HG03060 (cell line): ENCODE measurements around the gene TMEM238.

Experiments
- ATAC-seq: cut with Tn5 transposase; IDR thresholded peaks from one replicate; pipeline ENCODE4 v1.9.1; 2021; ENCODE audit warnings: low read depth, moderate number of reproducible peaks; ENCODE audit not compliant: unreplicated experiment

Gene TMEM238

GRCh38 chr19:55382013-55382412 lies 2.1 kb downstream of the TMEM238 start:
- ATAC-seq = no peak

DNA sequence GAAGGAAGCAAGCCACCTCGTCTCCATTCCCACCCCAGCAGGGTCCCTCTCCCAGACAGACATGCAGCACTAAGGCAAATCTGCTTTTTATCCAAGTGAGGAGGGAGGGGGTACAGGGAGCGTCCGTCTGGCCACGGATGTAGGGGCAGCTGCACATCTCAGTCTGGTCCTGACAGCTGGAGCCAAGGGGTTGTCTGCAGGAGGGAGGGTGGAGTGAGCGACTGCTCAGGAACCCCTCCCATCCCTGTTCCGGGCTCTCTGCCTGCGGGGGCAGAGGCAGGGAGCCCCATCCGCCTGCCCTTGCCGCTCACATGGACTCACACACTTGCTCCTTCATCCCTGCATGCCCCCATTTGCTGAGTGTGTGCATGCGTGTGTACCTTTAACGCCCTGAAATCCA lies 4.9 kb downstream of the TMEM238 start:
- ATAC-seq = no peak

DNA sequence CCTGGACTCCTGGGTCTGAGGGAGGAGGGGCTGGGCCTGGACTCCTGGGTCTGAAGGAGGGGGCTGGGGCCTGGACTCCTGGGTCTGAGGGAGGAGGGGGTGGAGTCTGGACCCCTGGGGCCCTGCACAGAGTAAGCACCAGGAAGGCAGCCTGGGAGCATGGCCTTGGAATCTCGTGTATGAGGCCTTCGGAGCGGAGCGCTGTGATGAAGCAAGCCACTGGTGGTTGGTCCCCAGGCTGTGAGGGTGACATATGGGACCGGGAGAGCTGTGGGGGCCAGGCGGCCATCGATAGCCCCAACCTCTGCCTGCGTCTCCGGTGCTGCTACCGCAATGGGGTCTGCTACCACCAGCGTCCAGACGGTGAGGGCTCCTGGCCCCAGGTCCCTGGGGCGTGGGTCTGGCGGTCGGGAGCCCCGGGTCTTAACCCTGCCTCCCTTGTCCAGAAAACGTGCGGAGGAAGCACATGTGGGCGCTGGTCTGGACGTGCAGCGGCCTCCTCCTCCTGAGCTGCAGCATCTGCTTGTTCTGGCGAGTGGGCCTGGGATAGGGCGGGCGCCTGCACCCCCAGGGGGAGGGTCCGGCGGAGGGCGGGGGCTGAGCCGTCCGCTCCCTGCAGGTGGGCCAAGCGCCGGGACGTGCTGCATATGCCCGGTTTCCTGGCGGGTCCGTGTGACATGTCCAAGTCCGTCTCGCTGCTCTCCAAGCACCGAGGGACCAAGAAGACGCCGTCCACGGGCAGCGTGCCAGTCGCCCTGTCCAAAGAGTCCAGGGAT lies 6.5 kb downstream of the TMEM238 start:
- ATAC-seq = no peak

- no peak for ATAC-seq
These were observed 7.7 kb downstream of the TMEM238 start, which contains the start of gene TMEM190 for GRCh38 chr19:55376241-55376933. Gene TMEM190, plus strand, starts transcription at chr19:55376826. Its CDS starts 28 bp downstream, at chr19:55376854.

DNA sequence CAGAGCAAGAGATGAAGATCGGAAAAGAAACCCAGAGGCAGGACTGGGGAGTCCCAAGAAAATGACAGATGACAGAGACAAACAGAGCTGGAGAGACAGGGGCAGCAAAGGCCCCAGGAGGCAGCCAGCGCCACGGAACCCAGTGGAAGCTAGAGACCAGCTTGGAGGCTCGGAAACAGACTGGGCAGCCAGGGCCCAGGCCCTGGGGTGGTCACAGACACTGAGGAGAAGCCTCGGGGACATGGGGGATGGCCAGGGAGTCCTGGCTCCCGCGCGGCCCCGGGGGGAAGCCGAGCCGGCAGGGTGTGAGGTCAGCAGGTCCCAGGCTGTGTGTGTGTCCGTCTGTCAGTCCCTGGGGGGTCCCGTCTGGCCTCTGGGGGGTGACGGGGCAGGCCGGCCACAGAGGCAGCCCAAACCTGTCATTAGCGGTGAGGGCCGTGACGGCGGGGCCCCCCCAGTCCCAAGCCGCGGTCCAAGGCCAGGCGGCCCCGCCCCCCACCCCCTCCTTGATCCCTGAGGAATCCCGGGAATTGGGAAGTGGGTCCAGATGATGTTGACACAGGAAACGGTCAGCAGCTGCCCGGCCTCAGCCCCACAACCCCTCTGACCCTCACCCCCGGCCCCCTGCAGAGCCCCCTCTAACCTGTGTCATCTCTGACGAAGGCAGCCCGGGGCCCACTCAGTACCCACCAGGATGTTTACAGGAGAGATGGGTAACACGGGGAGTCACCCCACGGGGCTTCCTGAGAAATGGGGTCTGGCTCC lies 9.9 kb downstream of the TMEM238 start:
- ATAC-seq = no peak

DNA sequence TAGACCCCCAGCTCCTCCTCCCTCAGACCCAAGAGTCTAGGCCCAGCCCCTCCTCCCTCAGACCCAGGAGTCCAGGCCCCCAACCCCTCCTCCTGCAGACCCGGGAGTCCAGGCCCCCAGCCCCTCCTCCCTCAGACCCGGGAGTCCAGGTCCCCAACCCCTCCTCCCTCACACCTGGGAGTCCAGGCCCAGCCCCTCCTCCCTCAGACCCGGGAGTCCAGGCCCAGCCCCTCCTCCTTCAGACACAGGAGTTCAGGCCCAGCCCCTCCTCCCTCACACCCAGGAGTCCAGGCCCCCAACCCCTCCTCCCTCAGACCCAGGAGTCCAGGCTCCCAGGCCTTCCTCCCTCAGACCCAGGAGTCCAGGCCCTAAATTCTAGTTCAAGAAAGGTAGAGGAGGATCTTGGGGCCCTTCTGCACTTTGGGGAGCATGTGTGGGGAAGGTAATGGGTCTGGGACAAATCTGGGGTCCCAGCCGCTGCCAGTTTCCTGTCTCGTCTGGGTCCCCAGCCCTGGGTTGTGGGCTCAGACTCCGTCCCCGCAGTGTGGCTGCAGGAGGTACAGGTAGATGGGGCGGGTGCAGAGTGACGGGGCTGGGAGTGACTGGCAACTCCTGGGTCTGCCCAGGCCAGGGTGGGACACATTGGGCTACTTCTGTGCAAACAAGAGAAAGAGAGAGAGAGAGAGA lies 10.6 kb downstream of the TMEM238 start:
- no peak for ATAC-seq

GRCh38 chr19:55372316-55373081 lies 11.6 kb downstream of the TMEM238 start:
- ATAC-seq = no peak

DNA sequence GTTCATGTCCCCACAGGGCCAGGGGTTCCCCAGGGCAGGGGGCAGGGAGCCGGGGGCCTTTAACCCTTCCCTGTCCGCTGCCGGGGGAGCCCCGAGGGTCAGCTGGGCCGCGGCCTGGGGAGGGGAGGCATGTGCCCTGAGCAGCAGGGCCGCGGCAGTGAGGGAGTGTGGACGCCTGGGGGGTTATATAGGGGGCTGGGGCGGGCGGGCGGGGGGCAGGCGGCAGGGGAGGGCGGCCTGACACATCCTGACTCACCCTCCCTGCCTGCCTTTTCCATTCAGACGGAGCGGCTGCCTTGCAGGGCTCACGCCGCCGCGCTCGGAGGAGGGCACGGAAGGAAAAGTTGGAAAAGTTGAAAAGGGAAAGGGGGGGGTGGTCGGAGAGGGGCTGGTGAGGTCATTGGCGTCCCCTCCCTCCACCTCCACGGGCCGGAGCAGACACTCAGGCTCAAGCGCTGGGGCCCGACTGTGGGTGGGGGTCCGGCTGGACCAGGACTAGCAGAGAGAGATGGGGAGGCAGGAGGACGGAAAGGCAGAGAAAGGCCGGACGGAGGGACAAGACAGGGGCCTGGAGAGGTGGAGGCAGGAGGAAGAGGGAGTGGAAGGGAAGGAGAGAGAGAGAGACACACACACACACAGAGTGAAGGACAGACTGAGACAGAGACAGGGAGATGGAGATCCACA lies 13.6 kb downstream of the TMEM238 start, which contains the start of gene IL11:
Gene IL11 (minus strand): TSS at position 159 of the 684 bp plus-strand sequence. CDS start 153 bp downstream, at position 6.
- no peak for ATAC-seq

- no peak for ATAC-seq
These were observed 14.3 kb downstream of the TMEM238 start for GRCh38 chr19:55369653-55370304.

- ATAC-seq = no peak
These were observed 15.2 kb downstream of the TMEM238 start for GRCh38 chr19:55368701-55369563.

- ATAC-seq = no peak
These were observed 16.0 kb downstream of the TMEM238 start for GRCh38 chr19:55368106-55368505.

DNA sequence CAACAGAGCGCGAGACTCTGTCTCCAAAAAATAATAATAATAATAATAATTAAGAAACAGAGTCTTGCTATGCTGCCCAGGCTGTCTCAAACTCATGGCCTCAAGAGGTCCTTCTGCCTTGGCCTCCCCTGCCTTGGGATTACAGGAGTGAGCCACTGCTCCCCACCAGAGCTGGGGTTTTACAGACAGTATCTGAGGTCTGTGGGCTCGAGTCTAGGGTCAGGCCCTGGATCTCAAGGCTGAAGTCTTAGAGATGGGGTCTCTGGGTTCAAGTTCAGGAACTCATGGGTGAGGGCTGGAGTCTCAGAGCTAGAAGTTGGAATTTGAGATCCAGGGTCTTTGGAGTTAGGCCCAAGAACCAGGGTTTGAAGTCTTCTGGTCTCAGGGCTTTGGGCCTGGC lies 17.3 kb downstream of the TMEM238 start:
- ATAC-seq = no peak

GRCh38 chr19:55365964-55366363 lies 18.1 kb downstream of the TMEM238 start:
- no peak for ATAC-seq

DNA sequence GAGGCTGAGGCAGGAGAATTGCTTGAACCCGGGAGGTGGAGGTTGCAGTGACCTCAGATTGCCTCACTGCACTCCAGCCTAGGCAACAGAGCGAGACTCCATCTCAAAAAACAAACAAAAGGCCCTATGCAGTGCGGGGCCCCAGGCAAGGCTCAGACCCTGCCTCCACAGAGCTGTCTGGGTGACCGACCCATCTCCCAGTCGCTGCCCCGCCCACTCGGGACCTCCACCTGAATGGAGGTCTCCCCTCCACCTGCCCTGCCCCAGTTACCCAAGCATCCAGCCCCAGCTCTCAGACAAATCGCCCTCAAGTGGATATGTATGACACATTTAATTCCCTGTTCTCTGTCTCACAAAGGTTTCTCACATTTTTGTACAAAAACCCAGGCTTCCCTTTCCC lies 18.8 kb downstream of the TMEM238 start:
- ATAC-seq = no peak

GRCh38 chr19:55362990-55363716 lies 20.9 kb downstream of the TMEM238 start, which contains the start of gene GARIN5B:
Gene GARIN5B, minus strand, starts transcription at chr19:55363260. Its CDS starts 194 bp downstream, at chr19:55363066.
- no peak for ATAC-seq

- ATAC-seq = no peak
These were observed 21.7 kb downstream of the TMEM238 start for GRCh38 chr19:55362174-55362989.
